Esophagus squamous epithelium (tissue), 5 donors: Measurements from ENCODE around the gene TSPAN11. TPM values are rescaled to one million over a fixed set of nuclear protein-coding genes. Genes with fewer than 3 reads are reported as not detected.

Experiments used
- DNase-seq: peaks from one replicate; lab custom pipeline; 2025; lab: John Stamatoyannopoulos, UW
- H3K27ac ChIP-seq, 4 donors: fragments of 200-600 bp; sonication (generic); one replicate each; pipeline ENCODE4 v1.5.1; 2016 to 2019; ENCODE audit warnings: mild to moderate bottlenecking in 1 of 4
- H3K27me3 ChIP-seq, 4 donors: fragments of 200-600 bp; sonication (generic); 1 replicate in 3 of 4; 2 replicates in 1 of 4; pipeline versions ENCODE4 v1.5.1 to v1.6.0; 2017 to 2021; ENCODE audit warnings: antibody characterized with exemption in 1 of 4
- H3K36me3 ChIP-seq, 3 donors: fragments of 200-600 bp; sonication (generic); one replicate each; pipeline ENCODE4 v1.5.1; 2016 to 2019
- H3K4me1 ChIP-seq, 3 donors: fragments of 200-600 bp; sonication (generic); one replicate each; pipeline ENCODE4 v1.5.1; 2017 to 2019
- H3K4me3 ChIP-seq, 4 donors: fragments of 200-600 bp; sonication (generic); 1 replicate in 3 of 4; 2 replicates in 1 of 4; pipeline ENCODE4 v1.5.1; 2016 to 2019; ENCODE audit warnings: mild to moderate bottlenecking in 2 of 4, moderate library complexity in 1 of 4
- H3K9me3 ChIP-seq, 3 donors: fragments of 200-600 bp; sonication (generic); one replicate each; pipeline ENCODE4 v1.5.1; 2016 to 2019
- CTCF ChIP-seq, 6 experiments: fragments of 450-650 bp in 4 of 6; fragments of 200-600 bp in 2 of 6; sonication (generic) in 2 of 6; IDR thresholded peaks; one replicate each; pipeline ENCODE4 v1.5.1; 2016 to 2019; ENCODE audit warnings: antibody characterized with exemption in 6 of 6, mild to moderate bottlenecking in 4 of 6, moderate library complexity in 4 of 6
- POLR2A ChIP-seq, 4 donors: fragments of 450-650 bp; IDR thresholded peaks; one replicate each; pipeline ENCODE4 v1.6.1; 2017; ENCODE audit warnings: antibody characterized with exemption in 4 of 4, mild to moderate bottlenecking in 4 of 4, moderate library complexity in 3 of 4
- WGBS, 2 donors: methylation state at CpG; one replicate each; pipeline ENCODE4 v1.1.5; 2018; 5-methylcytosine and 5-hydroxymethylcytosine counted together
- intact Hi-C: fragments of 100-400 bp; cut with DNase I; formaldehyde crosslinking; loops from one replicate; pipeline ENCODE4 v1.15.0; 2022
- total RNA-seq, 4 donors: library from RNA; depleted of rRNA; stranded (reverse); fragments of >200 nt; gene quantifications; one replicate each; pipeline ENCODE4 v1.1.0, GENCODE V29; 2016
- donor health status: DM: yes; HTN: yes; CAD: no.

TSPAN11 gene
- total RNA-seq, 4 donors from 2014 or later, result 0.27 to 3.0 (median 1.2) TPM

- Histone ChIP-seq H3K27ac (no peak overlapping the region), H3K27me3 (peaks cover 0 to 24% (median 0%) of the 10 kb centered on the region in 4 donors), H3K9me3 (no peaks in the 10 kb centered on the region), H3K4me1 (peaks cover 0 to 3% (median 0%) of the 10 kb centered on the region in 3 donors), H3K4me3 (no peak overlapping the region), H3K36me3 (no peaks in the 10 kb centered on the region)
- intact Hi-C loops, result no loop called here
- no peak for DNase-seq
- WGBS, 2 donors, result 89% methylated on average over 1 of the region's 1 CpG; no CpG with 5 or more reads in 1 of the 2 donors
- TF ChIP-seq CTCF (IDR thresholded peaks at IDR 0.05) (no peak), POLR2A (IDR thresholded peaks at IDR 0.05) (no peak)
These were observed 76.5 kb downstream of the TSPAN11 start for GRCh38 chr12:31002999-31003398.

GRCh38 chr12:31003861-31004640, 77.5 kb downstream of the TSPAN11 start:
- no peak for TF ChIP-seq CTCF (IDR thresholded peaks at IDR 0.05)
- no peak overlapping the region for H3K4me3 ChIP-seq
- no peaks in the 10 kb centered on the region for H3K9me3 ChIP-seq
- H3K36me3 ChIP-seq, result no peaks in the 10 kb centered on the region
- DNase-seq, result no peak
- peaks cover 0 to 24% (median 0%) of the 10 kb centered on the region in 4 donors for H3K27me3 ChIP-seq
- H3K4me1 ChIP-seq, result peaks cover 0 to 3% (median 0%) of the 10 kb centered on the region in 3 donors
- intact Hi-C loops, result no loop called here
- 77 to 100% methylated on average over 1 to 5 of the region's 7 CpGs for WGBS, 2 donors
- no peak overlapping the region for H3K27ac ChIP-seq

- no peak for TF ChIP-seq POLR2A (IDR thresholded peaks at IDR 0.05)
- no peak for TF ChIP-seq CTCF (IDR thresholded peaks at IDR 0.05)
- no peak for DNase-seq
- peaks cover 0 to 3% (median 0%) of the 10 kb centered on the region in 3 donors for H3K4me1 ChIP-seq
- no peaks in the 10 kb centered on the region for H3K9me3 ChIP-seq
- H3K4me3 ChIP-seq, result no peak overlapping the region
- no peaks in the 10 kb centered on the region for H3K36me3 ChIP-seq
- H3K27ac ChIP-seq, result no peak overlapping the region
- peaks cover 0 to 24% (median 0%) of the 10 kb centered on the region in 4 donors for H3K27me3 ChIP-seq
- intact Hi-C loops, result no loop called here
- WGBS, 2 donors, result 83 to 92% methylated on average over 5 of the region's 5 CpGs
These were observed 78.1 kb downstream of the TSPAN11 start for GRCh38 chr12:31004666-31005065.

- intact Hi-C loops, result no loop called here
- WGBS, 2 donors, result 91 to 93% methylated on average over 6 to 10 of the region's 15 CpGs
- Histone ChIP-seq H3K4me3 (no peak overlapping the region), H3K27ac (peak overlapping the region in 1 of 4 donors; percentile 34), H3K4me1 (peaks cover 0 to 3% (median 0%) of the 10 kb centered on the region in 3 donors), H3K9me3 (no peaks in the 10 kb centered on the region), H3K36me3 (no peaks in the 10 kb centered on the region), H3K27me3 (peaks cover 0 to 24% (median 0%) of the 10 kb centered on the region in 4 donors)
- no peak for DNase-seq
- TF ChIP-seq POLR2A (IDR thresholded peaks at IDR 0.05), result no peak
- no peak for TF ChIP-seq CTCF (IDR thresholded peaks at IDR 0.05)
These were observed 78.9 kb downstream of the TSPAN11 start for GRCh38 chr12:31005256-31005943.

GRCh38 chr12:31005944-31006361, 79.4 kb downstream of the TSPAN11 start:
- H3K27me3 ChIP-seq, result peaks cover 0 to 24% (median 0%) of the 10 kb centered on the region in 4 donors
- DNase-seq, result no peak
- H3K36me3 ChIP-seq, result no peaks in the 10 kb centered on the region
- H3K4me3 ChIP-seq, result no peak overlapping the region
- no peak for TF ChIP-seq POLR2A (IDR thresholded peaks at IDR 0.05)
- TF ChIP-seq CTCF (IDR thresholded peaks at IDR 0.05), result no peak
- intact Hi-C loops, result no loop called here
- H3K9me3 ChIP-seq, result no peaks in the 10 kb centered on the region
- WGBS, 2 donors, result 54 to 73% methylated on average over 3 to 4 of the region's 4 CpGs
- H3K4me1 ChIP-seq, result peaks cover 0 to 3% (median 0%) of the 10 kb centered on the region in 3 donors
- H3K27ac ChIP-seq, result peak overlapping the region in 1 of 4 donors; percentile 34
